ENCODE data around the gene L2HGDH. TPM values are rescaled to one million over a fixed set of nuclear protein-coding genes. Genes with fewer than 3 reads are reported as not detected.
"Not testable (repeated sequence)": the region's sequence is repeated elsewhere in the genome, so short reads cannot be mapped to it uniquely, and the experiment has no call there.

L2HGDH gene
- polyA plus RNA-seq, 1 of the 3 experiments (the other 2 are of a cell fraction): 8.4 TPM

DNA sequence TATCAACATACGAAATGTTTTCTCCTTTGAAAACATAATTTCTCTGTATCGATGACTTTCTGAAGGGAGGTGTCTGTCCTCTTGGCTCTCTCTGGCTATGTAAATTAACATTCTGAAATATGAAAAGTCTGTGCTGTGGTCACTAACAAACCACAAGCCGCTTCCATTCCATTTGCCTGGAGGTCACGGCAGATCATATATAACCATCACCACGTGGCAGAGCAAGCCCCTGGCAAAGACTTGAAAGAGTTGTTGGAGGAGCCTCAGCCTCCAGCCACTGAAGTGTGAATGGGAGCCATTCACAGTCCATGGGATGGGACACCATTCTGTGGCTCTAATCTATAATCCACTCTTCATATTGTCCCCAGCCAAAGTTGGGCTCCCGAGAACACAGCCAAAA lies 45.1 kb upstream of the L2HGDH start:
- Histone ChIP-seq H3K4me1 (ENCODE audit: control insufficient read depth in 1 of 2, insufficient read depth in 2 of 2, low read depth in 1 of 2, low read length in 1 of 2) (no peaks in the 10 kb centered on the region; a peak in 1 of 4 replicates), H3K9me2 (no peaks in the 10 kb centered on the region), H3K27ac (ENCODE audit: low read depth in 2 of 2, low read length in 1 of 2) (no peak overlapping the region), H3K9me3 (no peaks in the 10 kb centered on the region), H3K4me3 (ENCODE audit: low read depth in 2 of 2, low read length in 1 of 2) (no peak overlapping the region), H3K9ac (no peak overlapping the region), H3K79me2 (ENCODE audit: insufficient read depth) (no peaks in the 10 kb centered on the region), H3K36me3 (replicated peaks in 1 of 2; ENCODE audit: control insufficient read depth in 1 of 2, insufficient read depth in 2 of 2, low read length in 1 of 2) (peaks cover 0 to 3% of the 10 kb centered on the region in 2 experiments), H3F3A (replicated peaks; ENCODE audit: insufficient read depth) (no peaks in the 10 kb centered on the region), H3K4me2 (no peak overlapping the region), H4K20me1 (ENCODE audit: insufficient read depth) (no peaks in the 10 kb centered on the region), H2AFZ (ENCODE audit: low read depth) (no peak overlapping the region), H3K27me3 (ENCODE audit: insufficient read depth) (no peaks in the 10 kb centered on the region)
- ChIA-PET POLR2A (no interaction called here), CTCF (no interaction called here)
- TF ChIP-seq, protein P1, sequence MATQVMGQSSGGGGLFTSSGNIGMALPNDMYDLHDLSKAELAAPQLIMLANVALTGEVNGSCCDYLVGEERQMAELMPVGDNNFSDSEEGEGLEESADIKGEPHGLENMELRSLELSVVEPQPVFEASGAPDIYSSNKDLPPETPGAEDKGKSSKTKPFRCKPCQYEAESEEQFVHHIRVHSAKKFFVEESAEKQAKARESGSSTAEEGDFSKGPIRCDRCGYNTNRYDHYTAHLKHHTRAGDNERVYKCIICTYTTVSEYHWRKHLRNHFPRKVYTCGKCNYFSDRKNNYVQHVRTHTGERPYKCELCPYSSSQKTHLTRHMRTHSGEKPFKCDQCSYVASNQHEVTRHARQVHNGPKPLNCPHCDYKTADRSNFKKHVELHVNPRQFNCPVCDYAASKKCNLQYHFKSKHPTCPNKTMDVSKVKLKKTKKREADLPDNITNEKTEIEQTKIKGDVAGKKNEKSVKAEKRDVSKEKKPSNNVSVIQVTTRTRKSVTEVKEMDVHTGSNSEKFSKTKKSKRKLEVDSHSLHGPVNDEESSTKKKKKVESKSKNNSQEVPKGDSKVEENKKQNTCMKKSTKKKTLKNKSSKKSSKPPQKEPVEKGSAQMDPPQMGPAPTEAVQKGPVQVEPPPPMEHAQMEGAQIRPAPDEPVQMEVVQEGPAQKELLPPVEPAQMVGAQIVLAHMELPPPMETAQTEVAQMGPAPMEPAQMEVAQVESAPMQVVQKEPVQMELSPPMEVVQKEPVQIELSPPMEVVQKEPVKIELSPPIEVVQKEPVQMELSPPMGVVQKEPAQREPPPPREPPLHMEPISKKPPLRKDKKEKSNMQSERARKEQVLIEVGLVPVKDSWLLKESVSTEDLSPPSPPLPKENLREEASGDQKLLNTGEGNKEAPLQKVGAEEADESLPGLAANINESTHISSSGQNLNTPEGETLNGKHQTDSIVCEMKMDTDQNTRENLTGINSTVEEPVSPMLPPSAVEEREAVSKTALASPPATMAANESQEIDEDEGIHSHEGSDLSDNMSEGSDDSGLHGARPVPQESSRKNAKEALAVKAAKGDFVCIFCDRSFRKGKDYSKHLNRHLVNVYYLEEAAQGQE (IDR thresholded peaks at IDR 0.05; ENCODE audit: low read depth, low read length): no peak
- no peak for TF ChIP-seq FOSL2 (IDR thresholded peaks at IDR 0.05; ENCODE audit: borderline replicate concordance, low read depth)
- TF ChIP-seq GATA2 (CRISPR knock-in tag; IDR thresholded peaks at IDR 0.05): no peak
- no peak for TF ChIP-seq TAF1 (IDR thresholded peaks at IDR 0.05; ENCODE audit: borderline replicate concordance, low read depth, low read length)
- TF ChIP-seq CHD2 (IDR thresholded peaks at IDR 0.05; ENCODE audit: low read length, partially characterized antibody): no peak
- no peak for TF ChIP-seq JUND (IDR thresholded peaks at IDR 0.05)
- TF ChIP-seq SMC3 (IDR thresholded peaks at IDR 0.05; ENCODE audit: low read depth, low read length): no peak
- no peak for TF ChIP-seq POLR2AphosphoS5 (IDR thresholded peaks at IDR 0.05; ENCODE audit: low read depth, low read length)
- no peak for TF ChIP-seq FOXJ3 (CRISPR knock-in tag; IDR thresholded peaks at IDR 0.05)
- no peak for TF ChIP-seq ELF1 (IDR thresholded peaks at IDR 0.05)
- TF ChIP-seq, protein P2, sequence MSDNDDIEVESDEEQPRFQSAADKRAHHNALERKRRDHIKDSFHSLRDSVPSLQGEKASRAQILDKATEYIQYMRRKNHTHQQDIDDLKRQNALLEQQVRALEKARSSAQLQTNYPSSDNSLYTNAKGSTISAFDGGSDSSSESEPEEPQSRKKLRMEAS (IDR thresholded peaks at IDR 0.05; ENCODE audit: low read depth): no peak
- TF ChIP-seq, protein P3, sequence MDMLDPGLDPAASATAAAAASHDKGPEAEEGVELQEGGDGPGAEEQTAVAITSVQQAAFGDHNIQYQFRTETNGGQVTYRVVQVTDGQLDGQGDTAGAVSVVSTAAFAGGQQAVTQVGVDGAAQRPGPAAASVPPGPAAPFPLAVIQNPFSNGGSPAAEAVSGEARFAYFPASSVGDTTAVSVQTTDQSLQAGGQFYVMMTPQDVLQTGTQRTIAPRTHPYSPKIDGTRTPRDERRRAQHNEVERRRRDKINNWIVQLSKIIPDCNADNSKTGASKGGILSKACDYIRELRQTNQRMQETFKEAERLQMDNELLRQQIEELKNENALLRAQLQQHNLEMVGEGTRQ (IDR thresholded peaks at IDR 0.05; ENCODE audit: borderline replicate concordance, low read depth, low read length): no peak
- no peak for TF ChIP-seq NRF1 (IDR thresholded peaks at IDR 0.05; ENCODE audit: low read depth, low read length)
- TF ChIP-seq, protein P4, sequence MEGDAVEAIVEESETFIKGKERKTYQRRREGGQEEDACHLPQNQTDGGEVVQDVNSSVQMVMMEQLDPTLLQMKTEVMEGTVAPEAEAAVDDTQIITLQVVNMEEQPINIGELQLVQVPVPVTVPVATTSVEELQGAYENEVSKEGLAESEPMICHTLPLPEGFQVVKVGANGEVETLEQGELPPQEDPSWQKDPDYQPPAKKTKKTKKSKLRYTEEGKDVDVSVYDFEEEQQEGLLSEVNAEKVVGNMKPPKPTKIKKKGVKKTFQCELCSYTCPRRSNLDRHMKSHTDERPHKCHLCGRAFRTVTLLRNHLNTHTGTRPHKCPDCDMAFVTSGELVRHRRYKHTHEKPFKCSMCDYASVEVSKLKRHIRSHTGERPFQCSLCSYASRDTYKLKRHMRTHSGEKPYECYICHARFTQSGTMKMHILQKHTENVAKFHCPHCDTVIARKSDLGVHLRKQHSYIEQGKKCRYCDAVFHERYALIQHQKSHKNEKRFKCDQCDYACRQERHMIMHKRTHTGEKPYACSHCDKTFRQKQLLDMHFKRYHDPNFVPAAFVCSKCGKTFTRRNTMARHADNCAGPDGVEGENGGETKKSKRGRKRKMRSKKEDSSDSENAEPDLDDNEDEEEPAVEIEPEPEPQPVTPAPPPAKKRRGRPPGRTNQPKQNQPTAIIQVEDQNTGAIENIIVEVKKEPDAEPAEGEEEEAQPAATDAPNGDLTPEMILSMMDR (IDR thresholded peaks at IDR 0.05): no peak
- no peak for TF ChIP-seq EZH2phosphoT487 (IDR thresholded peaks at IDR 0.05; ENCODE audit: borderline replicate concordance, low read depth)
- no peak for TF ChIP-seq YY1 (IDR thresholded peaks at IDR 0.05; ENCODE audit: low read depth)
- TF ChIP-seq TEAD4 (IDR thresholded peaks at IDR 0.05; ENCODE audit: borderline replicate concordance, insufficient read depth): no peak
- WGBS (ENCODE audit: low lambda C conversion rate): 90% methylated on average over 6 of the region's 6 CpGs
- DNase-seq: no peak

DNA sequence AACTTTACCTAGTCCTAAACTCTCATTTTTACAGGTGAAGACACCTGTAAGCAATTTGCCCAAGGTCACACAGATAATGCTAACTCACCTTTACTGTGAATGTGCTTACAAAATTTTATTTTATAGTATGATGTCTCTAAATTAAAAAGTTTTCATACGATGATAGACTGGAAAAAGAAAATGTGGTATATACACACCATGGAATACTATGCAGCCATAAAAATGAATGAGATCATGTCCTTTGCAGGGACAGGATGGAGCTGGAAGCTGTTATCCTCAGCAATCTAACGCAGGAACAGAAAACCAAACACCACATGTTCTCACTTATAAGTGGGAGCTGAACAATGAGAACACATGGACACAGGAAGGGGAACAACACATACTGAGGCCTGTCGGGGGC lies 44.3 kb upstream of the L2HGDH start:
- 93% methylated on average over 3 of the region's 3 CpGs for WGBS (ENCODE audit: low lambda C conversion rate)
- DNase-seq: not testable (repeated sequence)
- CTCF ChIA-PET: interaction anchor here (0.9 to 1.6 kb wide), 3 partner anchors 9 to 35 kb away, joined by 3 to 7 read pairs (median 4); no protein-coding TSS in a partner anchor

More for the DNA sequence above, 44.3 kb upstream of the L2HGDH start:
- H3K36me3 ChIP-seq (replicated peaks in 1 of 2; ENCODE audit: control insufficient read depth in 1 of 2, insufficient read depth in 2 of 2, low read length in 1 of 2); H4K20me1 ChIP-seq (ENCODE audit: insufficient read depth); H3K4me3 ChIP-seq (ENCODE audit: low read depth in 2 of 2, low read length in 1 of 2); POLR2A ChIA-PET; H3K9ac ChIP-seq; H3F3A ChIP-seq (replicated peaks; ENCODE audit: insufficient read depth); H3K4me1 ChIP-seq (ENCODE audit: control insufficient read depth in 1 of 2, insufficient read depth in 2 of 2, low read depth in 1 of 2, low read length in 1 of 2); H3K27ac ChIP-seq (ENCODE audit: low read depth in 2 of 2, low read length in 1 of 2); H3K4me2 ChIP-seq; H3K9me2 ChIP-seq; H3K27me3 ChIP-seq (ENCODE audit: insufficient read depth); H3K79me2 ChIP-seq (ENCODE audit: insufficient read depth); H3K9me3 ChIP-seq; H2AFZ ChIP-seq (ENCODE audit: low read depth): not testable (repeated sequence)
